GM21723 (cell line): ENCODE results near the gene SAYSD1.
A peak's percentile ranks its signal among the peaks of the same experiment; 100 is the strongest.

ENCODE experiments used
- ATAC-seq: cut with Tn5 transposase; IDR thresholded peaks from one replicate; pipeline ENCODE4 v1.9.1; 2021; ENCODE audit warnings: mild to moderate bottlenecking, moderate library complexity; ENCODE audit not compliant: unreplicated experiment

Gene SAYSD1

DNA sequence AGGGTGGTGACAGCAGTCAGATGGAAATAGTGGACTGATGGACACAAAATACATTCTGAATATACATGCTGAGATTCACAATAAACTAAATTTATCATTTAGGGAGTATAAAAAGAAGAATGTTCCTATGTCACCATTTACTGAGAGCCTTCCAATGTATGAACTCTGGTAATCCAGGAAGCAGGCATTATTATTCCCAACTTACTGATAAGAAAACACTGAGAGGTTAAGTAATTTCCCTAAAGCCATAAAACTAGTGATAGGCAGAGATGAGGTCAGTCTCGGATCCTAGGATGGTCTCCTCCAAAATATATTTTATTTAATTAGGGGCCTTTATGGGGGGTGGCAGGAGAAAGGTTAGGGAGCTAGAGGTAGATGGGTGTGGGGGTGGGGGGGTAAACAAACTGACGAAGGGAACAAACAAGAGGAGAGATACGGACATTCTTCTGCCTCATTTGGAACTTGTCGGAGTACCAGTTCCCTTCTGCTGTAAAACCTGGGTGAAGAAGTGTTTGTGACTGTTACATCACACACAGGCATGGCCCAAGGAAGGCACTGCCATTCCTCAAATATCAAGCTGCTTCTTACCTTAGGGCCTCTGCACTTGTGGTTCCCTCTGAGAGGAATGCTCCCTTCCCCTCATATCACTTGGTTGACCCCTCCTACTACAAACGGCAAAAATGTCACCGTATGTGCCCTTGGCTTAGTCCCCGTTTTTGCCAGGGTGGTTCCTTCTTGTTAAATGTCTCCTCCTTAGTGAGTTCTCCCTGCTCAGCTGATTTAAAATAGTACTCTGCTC lies 6.7 kb downstream of the SAYSD1 start:
- no peak for ATAC-seq

DNA sequence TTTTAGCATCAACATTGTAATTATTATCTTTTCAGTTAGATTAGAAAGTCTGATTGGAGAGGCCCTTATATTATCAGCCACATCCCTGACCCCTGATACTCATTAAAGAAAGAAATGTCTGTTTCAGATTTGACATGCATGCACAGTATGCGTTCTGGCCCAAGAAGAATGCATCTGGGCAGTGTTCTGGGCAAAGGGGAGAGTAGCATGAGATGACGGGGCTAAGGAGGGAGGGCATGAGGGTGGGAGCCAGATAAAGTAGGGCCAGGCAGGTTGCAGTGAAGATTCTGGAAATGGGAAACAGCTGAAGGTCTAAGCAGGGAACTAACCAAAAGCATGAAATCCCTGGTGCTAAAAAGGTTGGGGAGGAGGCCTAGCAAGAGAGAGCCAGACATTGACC lies 7.3 kb downstream of the SAYSD1 start:
- no peak for ATAC-seq

DNA sequence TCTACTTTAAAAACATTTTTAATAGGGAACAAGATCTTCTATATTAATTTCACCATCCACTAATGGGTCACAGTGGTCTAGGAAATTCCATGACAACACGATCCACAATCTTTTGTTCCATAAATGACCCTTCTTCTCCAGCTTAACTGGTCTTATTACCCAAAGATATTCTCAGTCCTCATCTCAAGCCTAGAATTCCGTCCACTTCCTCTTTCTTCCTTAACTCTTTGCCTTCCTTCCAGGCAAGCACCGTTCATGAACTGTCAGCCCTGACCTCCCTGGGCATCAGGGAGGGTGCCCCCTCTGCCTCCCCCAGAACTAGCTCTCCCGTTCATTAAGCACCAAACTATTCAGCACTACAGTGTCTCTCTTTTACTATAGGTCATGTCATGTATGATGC lies 8.0 kb downstream of the SAYSD1 start:
- no peak for ATAC-seq

DNA sequence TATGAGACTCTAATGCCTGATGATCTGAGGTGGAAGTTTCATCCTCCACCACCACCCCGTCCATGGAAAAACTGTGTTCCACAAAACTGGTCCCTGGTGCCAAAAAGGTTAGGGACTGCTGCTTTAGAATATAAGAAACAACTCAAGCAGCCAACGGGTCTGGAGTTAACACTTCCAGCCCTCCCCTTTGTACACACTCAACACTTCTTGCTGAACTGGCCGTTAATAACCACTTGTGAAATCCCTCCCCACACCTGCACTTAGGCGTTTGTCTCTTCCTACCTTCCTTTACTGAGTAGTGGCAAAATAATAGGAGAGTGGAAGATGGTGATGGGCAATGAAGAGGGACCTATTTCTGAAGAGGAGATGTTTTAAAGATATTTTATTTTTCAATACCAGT lies 10.5 kb downstream of the SAYSD1 start:
- ATAC-seq, result no peak

- no peak for ATAC-seq
Observed at GRCh38 chr6:39102821-39103136, 12.2 kb downstream of the SAYSD1 start.

DNA sequence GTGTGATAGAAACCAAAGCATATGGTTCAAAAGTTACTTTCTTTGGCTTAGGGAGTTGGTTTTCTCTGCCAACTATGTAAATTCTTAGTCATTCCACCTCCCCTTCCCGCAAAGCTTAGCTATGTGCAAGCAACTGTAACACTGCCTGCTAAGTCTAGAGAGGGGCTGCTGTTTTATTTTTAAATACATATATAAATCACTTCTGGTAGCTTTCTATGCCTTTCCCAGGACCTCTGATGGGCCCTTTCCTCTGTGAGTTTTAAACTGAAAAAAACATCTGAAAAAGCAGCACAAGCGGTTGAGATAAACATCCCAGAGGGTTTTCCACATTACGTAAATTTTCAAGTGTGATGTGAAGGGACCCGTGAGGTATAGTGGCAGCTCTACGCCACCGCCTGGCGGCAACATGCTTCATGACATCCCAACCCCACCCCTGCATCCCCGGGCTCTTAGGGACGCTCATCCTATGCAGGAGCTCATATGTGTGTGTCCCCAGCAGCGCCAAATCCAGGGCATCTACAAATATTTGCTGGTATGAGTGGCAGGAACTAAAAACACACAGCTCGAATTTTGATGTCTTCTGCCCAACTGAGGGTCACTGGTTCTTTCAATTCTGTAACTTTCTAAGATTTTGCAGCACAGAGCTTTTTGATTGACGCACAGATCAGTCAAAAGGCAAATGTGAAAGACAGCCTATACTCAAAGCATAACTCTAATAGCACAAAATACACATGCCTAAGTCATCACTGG lies 12.7 kb downstream of the SAYSD1 start:
- ATAC-seq, result no peak

- ATAC-seq, result no peak
Observed at GRCh38 chr6:39100358-39100757, 14.6 kb downstream of the SAYSD1 start.

DNA sequence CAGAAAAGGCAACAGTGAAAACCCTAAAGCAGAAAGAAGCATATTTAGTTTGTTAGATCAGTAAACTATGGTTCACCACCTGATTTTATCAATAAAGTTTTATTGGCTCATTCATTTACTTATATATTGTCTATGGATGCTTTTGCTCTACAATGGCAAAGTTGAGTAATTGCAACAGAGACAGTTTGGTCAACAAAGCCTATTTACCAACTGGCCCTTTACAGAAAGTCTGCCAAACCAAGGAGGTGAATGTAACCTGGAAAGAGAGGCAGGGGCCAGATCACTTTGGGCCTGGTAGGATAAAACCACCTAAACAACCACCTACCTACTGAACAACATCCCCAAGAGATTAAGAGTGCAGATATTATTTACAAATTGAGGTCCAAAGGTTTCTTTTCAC lies 19.4 kb downstream of the SAYSD1 start:
- ATAC-seq, result no peak

DNA sequence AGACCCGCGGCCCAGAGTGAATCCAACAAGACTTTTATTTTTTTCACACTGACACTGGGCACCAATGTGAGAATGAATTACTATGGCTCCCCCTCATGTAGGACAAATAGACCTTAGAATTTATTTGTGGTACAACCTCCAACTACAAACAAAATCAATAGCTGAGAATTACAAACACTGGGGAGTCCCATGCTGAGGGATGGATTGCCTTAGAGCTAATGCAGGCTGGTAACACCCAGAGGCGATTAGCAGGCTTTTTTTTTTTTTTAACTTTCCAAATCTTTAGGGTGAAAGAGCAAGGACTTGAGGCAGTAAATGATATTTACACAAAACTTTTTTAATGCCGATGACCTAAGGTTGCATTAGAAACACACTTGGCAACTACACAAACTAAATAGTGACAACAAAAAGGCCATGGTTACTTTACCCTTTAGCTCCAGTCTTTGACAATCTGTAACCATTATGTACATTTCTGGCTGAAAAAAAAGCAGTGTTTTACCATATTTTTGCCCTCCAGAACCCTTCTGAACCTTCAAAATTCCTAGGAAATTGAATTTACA lies 21.8 kb downstream of the SAYSD1 start:
- no peak for ATAC-seq

GRCh38 chr6:39092124-39092523 lies 22.9 kb downstream of the SAYSD1 start:
- no peak for ATAC-seq

GRCh38 chr6:39091220-39091619 lies 23.8 kb downstream of the SAYSD1 start:
- no peak for ATAC-seq

DNA sequence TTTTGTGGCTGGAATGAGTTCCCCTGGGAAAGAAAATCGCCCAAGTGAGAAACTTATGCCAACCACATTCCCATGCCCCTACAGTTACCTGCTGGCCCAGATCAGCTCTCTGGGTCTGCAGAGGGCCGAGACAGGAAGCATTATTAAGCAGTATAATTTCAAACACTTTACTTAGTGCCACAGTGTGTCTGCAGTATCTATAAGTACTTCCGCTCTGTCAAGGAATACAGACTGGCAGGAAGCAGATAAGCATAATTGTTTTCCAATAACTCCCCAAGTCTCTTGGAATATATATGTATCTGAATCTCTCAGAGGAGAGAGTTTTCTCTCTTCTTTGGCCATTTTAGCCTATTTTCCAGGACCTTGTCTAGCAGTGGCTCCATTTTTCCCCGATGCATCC lies 24.9 kb downstream of the SAYSD1 start:
- ATAC-seq, result no peak

GRCh38 chr6:39088331-39088730 lies 26.7 kb downstream of the SAYSD1 start:
- no peak for ATAC-seq

DNA sequence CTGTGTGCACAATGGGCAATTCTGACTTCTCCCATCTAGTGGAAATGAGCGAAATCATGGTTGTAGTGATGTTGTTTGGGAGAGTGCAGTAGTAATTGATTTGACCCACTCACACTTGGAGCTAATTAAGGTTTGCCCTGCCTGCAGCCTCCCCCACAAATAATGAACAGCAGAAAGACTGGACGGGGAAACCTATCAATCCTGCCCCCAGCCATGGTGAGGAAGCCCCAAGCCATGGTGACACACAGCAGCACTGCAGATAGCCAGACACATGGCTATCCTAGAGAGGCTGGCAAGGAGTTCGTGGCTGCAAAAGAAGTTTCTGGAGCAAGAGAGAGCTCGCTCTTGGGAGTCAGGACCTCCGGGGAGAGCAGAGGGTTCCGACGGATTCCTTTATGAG lies 27.8 kb downstream of the SAYSD1 start:
- ATAC-seq, result no peak

DNA sequence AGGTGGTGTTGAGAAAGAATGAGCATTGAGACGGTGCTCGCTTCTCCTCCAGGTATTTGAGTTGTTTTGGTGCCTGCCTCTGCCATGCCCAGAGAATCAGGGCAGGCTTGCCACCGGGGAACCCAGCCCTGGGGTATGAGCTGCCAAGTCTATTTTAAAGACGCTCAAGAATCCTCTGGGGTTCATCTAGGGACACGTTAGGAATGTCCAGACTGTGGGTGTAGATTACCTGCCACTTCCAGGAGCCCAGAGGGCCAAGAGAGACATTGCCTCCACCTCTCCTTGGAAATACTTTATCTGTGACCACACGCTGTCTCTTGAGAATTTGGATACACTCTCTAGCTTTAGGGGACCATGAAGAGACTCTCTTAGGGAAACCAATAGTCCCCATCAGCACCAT lies 28.3 kb downstream of the SAYSD1 start:
- peak; percentile 17 for ATAC-seq

- peak; percentile 71 for ATAC-seq
Observed at GRCh38 chr6:39086294-39086693, 28.7 kb downstream of the SAYSD1 start.

DNA sequence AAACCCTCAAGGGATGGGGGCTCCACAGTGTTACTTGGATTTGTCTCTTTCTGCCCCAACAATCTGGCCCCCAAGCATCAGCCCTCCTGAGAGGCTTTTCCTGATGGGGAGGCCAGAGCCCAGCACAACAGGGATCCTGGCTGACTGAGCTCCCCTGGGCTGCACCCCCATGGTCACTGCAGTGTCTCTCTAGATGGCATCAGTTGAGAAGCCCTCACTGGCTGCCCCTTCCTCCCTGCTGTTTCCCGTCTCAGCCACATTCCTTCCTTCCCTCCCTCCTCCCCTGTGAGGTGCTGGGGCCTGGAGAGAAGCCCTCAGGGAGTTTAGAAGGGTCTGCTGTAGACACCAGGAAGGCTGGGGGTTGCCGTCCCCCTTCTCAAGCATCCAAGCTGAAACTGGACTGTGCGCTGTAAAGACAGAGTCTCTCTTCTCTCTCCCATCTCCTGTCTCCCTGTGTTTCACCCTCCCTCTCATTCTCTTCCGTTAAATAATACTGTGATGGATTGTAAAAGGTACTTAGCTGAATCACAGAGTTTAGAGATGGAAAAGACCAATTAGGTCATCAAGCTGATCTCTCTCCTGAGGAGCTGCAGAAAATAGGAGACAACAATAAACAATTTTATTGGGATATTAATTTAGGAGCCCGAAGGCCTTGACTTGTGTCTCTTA lies 29.7 kb downstream of the SAYSD1 start:
- ATAC-seq, result no peak

GRCh38 chr6:39084506-39084905 lies 30.5 kb downstream of the SAYSD1 start:
- no peak for ATAC-seq

GRCh38 chr6:39083231-39083634 lies 31.8 kb downstream of the SAYSD1 start:
- no peak for ATAC-seq

DNA sequence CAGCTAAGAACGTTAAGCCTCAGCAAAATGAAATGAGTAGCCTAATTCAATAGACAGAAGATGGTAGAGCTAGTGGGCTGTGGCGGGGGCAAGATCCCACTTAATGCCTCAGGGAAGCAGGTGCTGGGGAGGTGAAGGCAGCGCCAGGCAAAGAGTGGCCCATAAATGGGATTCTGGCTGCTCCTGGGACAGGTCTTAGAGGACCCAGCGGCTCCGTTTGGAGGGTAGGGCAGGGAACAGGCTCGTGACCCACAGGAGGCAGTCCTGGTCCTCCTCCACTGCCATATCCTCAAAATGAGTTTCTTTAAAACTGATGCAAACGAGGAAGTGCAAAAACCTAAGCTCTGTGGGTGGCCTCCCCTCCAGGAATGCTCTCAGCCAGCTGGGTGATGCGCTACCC lies 32.7 kb downstream of the SAYSD1 start:
- ATAC-seq, result no peak

- ATAC-seq, result no peak
Observed at GRCh38 chr6:39080246-39080875, 34.6 kb downstream of the SAYSD1 start.
